DOHH2 (cell line): Measurements from ENCODE around the gene COL9A2.

Source experiments
- CTCF ChIP-seq: fragments of 200-600 bp; sonication (generic); IDR thresholded peaks from one replicate; pipeline ENCODE4 v1.5.1; 2014; ENCODE audit warnings: antibody characterized with exemption, mild to moderate bottlenecking, low read depth, low read length; ENCODE audit not compliant: poor library complexity, severe bottlenecking
- EZH2phosphoT487 ChIP-seq: fragments of 200-600 bp; sonication (generic); IDR thresholded peaks from 2 replicates; pipeline ENCODE4 v1.6.1; 2017; ENCODE audit warnings: borderline replicate concordance, mild to moderate bottlenecking, antibody characterized with exemption, low read length, moderate library complexity, mixed read lengths

- no peak for TF ChIP-seq CTCF
- TF ChIP-seq EZH2phosphoT487, result no peak
Measured at GRCh38 chr1:40274331-40274730, 42.8 kb downstream of the COL9A2 start.
